Endodermal cell (in vitro differentiated cells): Measurements from ENCODE around the gene COL4A6. TPM values are rescaled to one million over a fixed set of nuclear protein-coding genes. Genes with fewer than 3 reads are reported as not detected.

ENCODE experiments used
- DNase-seq: peaks from one replicate; pipeline ENCODE4 v3.0.0-alpha.2; 2017
- H3K27ac ChIP-seq: 2 replicates; pipeline ENCODE4 v1.5.1; 2013; ENCODE audit warnings: mild to moderate bottlenecking, low read depth, low read length, moderate library complexity
- H3K27me3 ChIP-seq: 2 replicates; pipeline ENCODE4 v1.6.1; 2013; ENCODE audit warnings: mild to moderate bottlenecking, low read length, moderate library complexity; ENCODE audit not compliant: insufficient read depth, control insufficient read depth, poor library complexity, severe bottlenecking
- H3K36me3 ChIP-seq: 2 replicates; pipeline ENCODE4 v1.7.0; 2013; ENCODE audit warnings: mild to moderate bottlenecking, low read length, moderate library complexity; ENCODE audit not compliant: control insufficient read depth, insufficient read depth
- H3K4me1 ChIP-seq: one replicate; pipeline ENCODE4 v1.7.0; 2013; ENCODE audit warnings: low read length; ENCODE audit not compliant: control insufficient read depth, insufficient read depth
- H3K4me3 ChIP-seq: 2 replicates; pipeline ENCODE4 v1.5.1; 2013; ENCODE audit warnings: mild to moderate bottlenecking, low read length, moderate library complexity
- H3K9ac ChIP-seq: 2 replicates; pipeline ENCODE4 v1.6.1; 2013; ENCODE audit warnings: mild to moderate bottlenecking, low read length, moderate library complexity; ENCODE audit not compliant: poor library complexity, severe bottlenecking; ENCODE audit errors: extremely low read depth
- H3K9me3 ChIP-seq: 2 replicates; pipeline ENCODE4 v1.6.1; 2013; ENCODE audit warnings: mild to moderate bottlenecking, low read length, moderate library complexity; ENCODE audit not compliant: control insufficient read depth
- H3K27ac Mint-ChIP-seq: 2 replicates; pipeline ENCODE4 v1.8.0; 2020; ENCODE audit warnings: mixed read lengths
- H3K27me3 Mint-ChIP-seq: 2 replicates; pipeline ENCODE4 v1.8.0; 2021; ENCODE audit warnings: mild to moderate bottlenecking, mixed read lengths; ENCODE audit not compliant: insufficient read depth
- H3K36me3 Mint-ChIP-seq: 2 replicates; pipeline ENCODE4 v1.8.0; 2020; ENCODE audit warnings: low read depth, mixed read lengths
- H3K4me1 Mint-ChIP-seq: 2 replicates; pipeline ENCODE4 v1.8.0; 2020; ENCODE audit warnings: mixed read lengths
- H3K4me3 Mint-ChIP-seq: 2 replicates; pipeline ENCODE4 v1.8.0; 2020; ENCODE audit warnings: mild to moderate bottlenecking, moderate library complexity, mixed read lengths
- H3K9me3 Mint-ChIP-seq: 2 replicates; pipeline ENCODE4 v1.8.0; 2020; ENCODE audit warnings: mild to moderate bottlenecking, mixed read lengths
- WGBS, 2 experiments: methylation state at CpG; one replicate each; pipeline versions ENCODE4 v1.1.5 to v1.1.7; 2013; ENCODE audit warnings: missing lambda C conversion rate in 2 of 2, mixed read lengths in 1 of 2; ENCODE audit not compliant: insufficient coverage in 1 of 2, insufficient read length in 1 of 2; 5-methylcytosine and 5-hydroxymethylcytosine counted together
- total RNA-seq, 2 donors: library from RNA; stranded (reverse); fragmentation: NEBNext Ultra II Directional in 1 of 2; extraction: Animal tissue kit (Norgen Biotek cat#: 25700) in 1 of 2; gene quantifications; 2 replicates in 1 of 2; 3 replicates in 1 of 2; pipeline ENCODE4 v1.2.1, GENCODE V29; 2021
- TF ChIP-seq, protein P1 (sequence below): fragments of 200-600 bp; sonication (generic); conservative IDR thresholded peaks from 2 replicates; pipeline ENCODE4 v1.5.0; 2021; ENCODE audit warnings: antibody characterized with exemption, mild to moderate bottlenecking

The COL4A6 gene
- total RNA-seq, 2 donors from 2014 or later: 205 to 338 TPM

DNA sequence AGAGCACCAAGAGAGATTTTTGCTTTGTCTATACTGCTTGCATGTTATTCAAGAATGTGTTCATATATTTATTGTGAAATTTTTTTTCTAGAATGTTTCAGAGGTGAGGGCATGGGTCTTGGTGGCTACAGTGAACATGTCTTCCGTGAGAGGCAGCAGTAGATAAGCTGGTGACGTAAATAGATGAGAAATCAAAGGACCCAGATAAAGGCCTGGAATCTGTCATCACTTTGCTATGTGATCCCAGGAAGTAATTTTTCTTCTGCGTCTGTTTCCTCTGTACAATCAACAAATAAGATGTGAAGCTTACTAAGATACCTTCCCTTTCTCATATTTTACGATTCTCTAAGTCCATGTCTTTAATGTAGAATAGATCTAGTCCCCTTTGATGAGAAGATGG lies 129.1 kb downstream of the COL4A6 start:
- Mint-ChIP-seq H3K36me3 (peaks cover 36% of the 10 kb centered on the region), H3K27ac (no peak overlapping the region), H3K4me3 (no peak overlapping the region), H3K4me1 (peaks cover 36% of the 10 kb centered on the region), H3K27me3 (no peaks in the 10 kb centered on the region), H3K9me3 (no peaks in the 10 kb centered on the region)
- H3K27ac ChIP-seq: no peak overlapping the region
- no peaks in the 10 kb centered on the region for H3K27me3 ChIP-seq
- no peak for DNase-seq
- 85% methylated on average over 3 of the region's 4 CpGs; no CpG with 5 or more reads in 1 of the 2 experiments for WGBS, 2 experiments
- H3K4me3 ChIP-seq: no peak overlapping the region
- TF ChIP-seq, protein P1, sequence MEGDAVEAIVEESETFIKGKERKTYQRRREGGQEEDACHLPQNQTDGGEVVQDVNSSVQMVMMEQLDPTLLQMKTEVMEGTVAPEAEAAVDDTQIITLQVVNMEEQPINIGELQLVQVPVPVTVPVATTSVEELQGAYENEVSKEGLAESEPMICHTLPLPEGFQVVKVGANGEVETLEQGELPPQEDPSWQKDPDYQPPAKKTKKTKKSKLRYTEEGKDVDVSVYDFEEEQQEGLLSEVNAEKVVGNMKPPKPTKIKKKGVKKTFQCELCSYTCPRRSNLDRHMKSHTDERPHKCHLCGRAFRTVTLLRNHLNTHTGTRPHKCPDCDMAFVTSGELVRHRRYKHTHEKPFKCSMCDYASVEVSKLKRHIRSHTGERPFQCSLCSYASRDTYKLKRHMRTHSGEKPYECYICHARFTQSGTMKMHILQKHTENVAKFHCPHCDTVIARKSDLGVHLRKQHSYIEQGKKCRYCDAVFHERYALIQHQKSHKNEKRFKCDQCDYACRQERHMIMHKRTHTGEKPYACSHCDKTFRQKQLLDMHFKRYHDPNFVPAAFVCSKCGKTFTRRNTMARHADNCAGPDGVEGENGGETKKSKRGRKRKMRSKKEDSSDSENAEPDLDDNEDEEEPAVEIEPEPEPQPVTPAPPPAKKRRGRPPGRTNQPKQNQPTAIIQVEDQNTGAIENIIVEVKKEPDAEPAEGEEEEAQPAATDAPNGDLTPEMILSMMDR: no peak
- H3K36me3 ChIP-seq: peaks cover 21% of the 10 kb centered on the region
- no peaks in the 10 kb centered on the region for H3K9me3 ChIP-seq
- H3K4me1 ChIP-seq: no peaks in the 10 kb centered on the region
- no peak overlapping the region for H3K9ac ChIP-seq

DNA sequence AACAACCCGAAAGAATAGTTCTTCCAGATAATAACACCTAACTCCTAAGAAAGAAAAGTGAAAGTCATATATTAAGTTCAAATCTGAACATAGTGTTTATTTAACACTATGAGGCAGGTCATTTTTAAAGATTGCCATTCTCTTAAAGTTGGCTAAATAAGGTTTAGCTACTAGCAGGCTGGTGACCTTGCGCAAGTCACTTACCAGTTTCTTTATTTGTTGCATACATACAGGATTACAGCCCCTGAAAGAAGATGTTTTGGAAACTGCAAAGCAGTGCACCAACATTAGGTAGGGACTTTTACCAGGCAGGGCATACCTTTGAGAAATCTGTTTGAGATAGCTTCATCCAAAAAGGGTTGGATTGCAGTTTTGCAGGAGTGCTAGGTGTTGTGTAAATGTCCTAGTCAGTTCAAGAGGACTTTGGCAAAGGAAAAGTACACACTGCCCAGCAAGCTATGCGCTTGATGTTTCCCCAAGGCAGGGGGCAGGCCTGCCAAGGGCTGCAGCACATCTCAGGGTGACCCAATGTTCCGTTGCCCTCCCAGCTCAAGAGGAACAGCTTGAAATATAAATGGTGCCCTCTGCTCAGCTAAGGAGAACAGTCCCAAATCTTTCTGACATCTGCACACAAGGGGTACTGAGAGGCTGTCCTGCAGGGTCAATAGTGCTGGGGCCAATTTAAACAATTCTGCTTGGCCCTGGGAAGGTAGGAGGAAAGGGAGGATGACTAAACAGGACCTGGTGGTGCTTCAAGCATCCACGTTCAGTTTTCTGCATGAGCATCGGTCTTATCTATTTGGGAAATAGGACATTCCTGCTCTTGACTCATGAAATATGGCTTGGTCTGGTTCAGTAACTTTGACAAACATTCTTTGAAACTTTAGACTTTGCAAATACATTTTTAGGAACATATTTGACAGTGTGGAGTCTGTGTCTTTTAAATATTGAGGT lies 130.8 kb downstream of the COL4A6 start:
- H3K36me3 Mint-ChIP-seq: peaks cover 43% of the 10 kb centered on the region
- TF ChIP-seq, protein P1: no peak
- peaks cover 23% of the 10 kb centered on the region for H3K36me3 ChIP-seq
- peaks cover 28% of the 10 kb centered on the region for H3K4me1 Mint-ChIP-seq
- no peak overlapping the region for H3K4me3 ChIP-seq
- H3K9ac ChIP-seq: no peak overlapping the region
- H3K27ac ChIP-seq: no peak overlapping the region
- H3K4me1 ChIP-seq: no peaks in the 10 kb centered on the region
- H3K27ac Mint-ChIP-seq: no peak overlapping the region
- H3K4me3 Mint-ChIP-seq: no peak overlapping the region
- H3K9me3 Mint-ChIP-seq: no peaks in the 10 kb centered on the region
- H3K27me3 ChIP-seq: no peaks in the 10 kb centered on the region
- 93 to 100% methylated on average over 1 to 5 of the region's 6 CpGs for WGBS, 2 experiments
- DNase-seq: no peak
- H3K27me3 Mint-ChIP-seq: no peaks in the 10 kb centered on the region
- H3K9me3 ChIP-seq: no peaks in the 10 kb centered on the region

DNA sequence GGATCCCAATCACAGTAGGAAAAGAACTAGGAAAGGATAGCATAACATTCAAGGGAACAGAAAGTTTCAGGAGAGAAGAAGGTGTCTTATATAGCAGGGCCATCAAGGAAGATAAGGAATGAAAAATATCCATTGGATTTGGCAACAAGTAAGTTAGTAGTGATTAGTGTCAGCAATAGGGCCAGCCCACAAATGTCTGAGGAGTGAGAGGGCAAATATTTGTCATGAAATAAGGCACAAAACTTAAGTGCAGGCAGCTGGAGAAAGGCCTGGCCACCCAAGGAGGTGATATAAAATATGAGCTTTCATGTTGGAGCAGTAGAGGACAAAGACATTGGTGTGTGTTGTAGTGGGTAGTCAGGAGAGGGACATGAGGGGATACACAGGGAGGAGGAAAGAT lies 132.1 kb downstream of the COL4A6 start:
- peaks cover 38% of the 10 kb centered on the region for H3K36me3 Mint-ChIP-seq
- Histone ChIP-seq H3K4me3 (no peak overlapping the region), H3K27ac (no peak overlapping the region)

More for the DNA sequence above, 132.1 kb downstream of the COL4A6 start:
- no peaks in the 10 kb centered on the region for H3K27me3 Mint-ChIP-seq
- TF ChIP-seq, protein P1: no peak
- Histone ChIP-seq H3K4me1 (no peaks in the 10 kb centered on the region), H3K9ac (no peak overlapping the region), H3K27me3 (no peaks in the 10 kb centered on the region), H3K9me3 (no peaks in the 10 kb centered on the region), H3K36me3 (peaks cover 24% of the 10 kb centered on the region)
- no peak overlapping the region for H3K27ac Mint-ChIP-seq
- DNase-seq: no peak
- H3K4me1 Mint-ChIP-seq: peaks cover 20% of the 10 kb centered on the region
- no peaks in the 10 kb centered on the region for H3K9me3 Mint-ChIP-seq
- no peak overlapping the region for H3K4me3 Mint-ChIP-seq
